CD14-positive monocyte (primary cell): ENCODE results near the gene GREM2. TPM values are rescaled to one million over a fixed set of nuclear protein-coding genes. Genes with fewer than 3 reads are reported as not detected.

Source experiments
- DNase-seq, 3 donors: peaks; one replicate each; pipeline ENCODE4 v3.0.0-alpha.2; 2011 to 2022
- H2AFZ ChIP-seq: 2 replicates; pipeline ENCODE4 v1.6.0; 2012; ENCODE audit warnings: mild to moderate bottlenecking, low read depth, low read length, inconsistent platforms; ENCODE audit not compliant: insufficient read depth, poor library complexity, severe bottlenecking
- H3K27ac ChIP-seq, 2 donors: 1 replicate in 1 of 2; 2 replicates in 1 of 2; pipeline ENCODE4 v1.5.1; 2012 to 2013; ENCODE audit warnings: low read length in 2 of 2, control low read depth in 1 of 2, inconsistent platforms in 1 of 2, low read depth in 1 of 2, mild to moderate bottlenecking in 1 of 2
- H3K27me3 ChIP-seq, 2 donors: one replicate each; pipeline versions ENCODE4 v1.6.0 to v1.6.1; 2011 to 2013; ENCODE audit warnings: low read length in 2 of 2; ENCODE audit not compliant: control insufficient read depth in 2 of 2, insufficient read depth in 2 of 2
- H3K36me3 ChIP-seq, 2 donors: replicated peaks in 1 of 2; 1 replicate in 1 of 2; 2 replicates in 1 of 2; pipeline versions ENCODE4 v1.5.1 to v1.6.1; 2012 to 2013; ENCODE audit warnings: low read length in 2 of 2, control low read depth in 1 of 2, inconsistent platforms in 1 of 2, mild to moderate bottlenecking in 1 of 2; ENCODE audit not compliant: insufficient read depth in 2 of 2, control insufficient read depth in 1 of 2
- H3K4me1 ChIP-seq, 2 donors: 1 replicate in 1 of 2; 2 replicates in 1 of 2; pipeline versions ENCODE4 v1.5.1 to v1.6.1; 2012 to 2013; ENCODE audit warnings: low read length in 2 of 2, control low read depth in 1 of 2, inconsistent platforms in 1 of 2, mild to moderate bottlenecking in 1 of 2, moderate library complexity in 1 of 2; ENCODE audit not compliant: insufficient read depth in 2 of 2, control insufficient read depth in 1 of 2
- H3K4me2 ChIP-seq: replicated peaks from 2 replicates; pipeline ENCODE3; 2012; ENCODE audit warnings: low read length, moderate library complexity, mild to moderate bottlenecking; ENCODE audit not compliant: poor library complexity, severe bottlenecking; ENCODE audit errors: extremely low read depth
- H3K4me3 ChIP-seq, 3 experiments: fragments of 200-600 bp in 1 of 3; sonication (generic) in 1 of 3; replicated peaks in 1 of 3; 1 replicate in 2 of 3; 2 replicates in 1 of 3; pipeline ENCODE4 v1.5.1; 2011 to 2013; ENCODE audit warnings: low read length in 3 of 3, mild to moderate bottlenecking in 3 of 3, control low read depth in 2 of 3, low read depth in 2 of 3, inconsistent platforms in 1 of 3, moderate library complexity in 1 of 3
- H3K79me2 ChIP-seq: 2 replicates; pipeline ENCODE4 v1.6.0; 2012; ENCODE audit warnings: mild to moderate bottlenecking, control low read depth, inconsistent platforms, low read length, moderate library complexity; ENCODE audit not compliant: insufficient read depth
- H3K9ac ChIP-seq: 2 replicates; pipeline ENCODE4 v1.6.0; 2017; ENCODE audit warnings: low read length, mild to moderate bottlenecking; ENCODE audit not compliant: insufficient read depth, poor library complexity, severe bottlenecking
- H3K9me3 ChIP-seq, 2 donors: replicated peaks in 1 of 2; 1 replicate in 1 of 2; 2 replicates in 1 of 2; pipeline versions ENCODE4 v1.5.1 to v1.6.1; 2012 to 2013; ENCODE audit warnings: low read length in 2 of 2, control low read depth in 1 of 2; ENCODE audit not compliant: control insufficient read depth in 1 of 2, insufficient read depth in 1 of 2
- H4K20me1 ChIP-seq: 2 replicates; pipeline ENCODE4 v1.6.0; 2012; ENCODE audit warnings: mild to moderate bottlenecking, low read length, control low read depth, moderate library complexity; ENCODE audit not compliant: insufficient read depth
- H3K27ac Mint-ChIP-seq, 7 donors: one replicate each; pipeline ENCODE4 v1.8.0; 2020; ENCODE audit warnings: mild to moderate bottlenecking in 7 of 7, mixed read lengths in 7 of 7, moderate library complexity in 6 of 7, inconsistent platforms in 2 of 7
- H3K27me3 Mint-ChIP-seq, 3 donors: one replicate each; pipeline ENCODE4 v1.8.0; 2021 to 2022; ENCODE audit warnings: low read depth in 3 of 3, mild to moderate bottlenecking in 3 of 3, mixed read lengths in 3 of 3, moderate library complexity in 3 of 3, inconsistent platforms in 1 of 3
- H3K36me3 Mint-ChIP-seq, 2 donors: one replicate each; pipeline ENCODE4 v1.8.0; 2020; ENCODE audit warnings: mixed read lengths in 2 of 2, inconsistent platforms in 1 of 2, mild to moderate bottlenecking in 1 of 2
- H3K4me1 Mint-ChIP-seq: one replicate; pipeline ENCODE4 v1.8.0; 2020; ENCODE audit warnings: mild to moderate bottlenecking, mixed read lengths
- H3K4me3 Mint-ChIP-seq, 2 donors: one replicate each; pipeline ENCODE4 v1.8.0; 2020; ENCODE audit warnings: mild to moderate bottlenecking in 2 of 2, mixed read lengths in 2 of 2, moderate library complexity in 1 of 2
- H3K9me3 Mint-ChIP-seq, 7 donors: one replicate each; pipeline ENCODE4 v1.8.0; 2020 to 2022; ENCODE audit warnings: mixed read lengths in 7 of 7, mild to moderate bottlenecking in 6 of 7, moderate library complexity in 6 of 7, inconsistent platforms in 2 of 7
- whole genome bisulfite sequencing: methylation state at CpG from one replicate; pipeline ENCODE4 v1.1.5; 2013; ENCODE audit warnings: missing lambda C conversion rate; ENCODE audit not compliant: insufficient coverage; 5-methylcytosine and 5-hydroxymethylcytosine counted together
- intact Hi-C, 2 donors: fragments of 100-400 bp; cut with micrococcal nuclease; formaldehyde crosslinking; loops; one replicate each; pipeline versions ENCODE4 v1.15.0 to v1.15.1; 2023
- polyA plus RNA-seq, 3 donors: library from polyadenylated mRNA; depleted of rRNA in 1 of 3; unstranded in 2 of 3; stranded (reverse) in 1 of 3; fragments of 300-500 nt in 2 of 3; fragments of >200 nt in 1 of 3; fragmentation: Illumina TruSeq in 2 of 3; gene quantifications; 1 replicate in 2 of 3; 2 replicates in 1 of 3; pipeline ENCODE4 v1.2.3, GENCODE V29; 2012 to 2021
- TF ChIP-seq, protein P1 (sequence below): fragments of 200-600 bp; IDR thresholded peaks from one replicate; pipeline ENCODE4 v1.8.0; 2022; ENCODE audit warnings: antibody characterized with exemption, mild to moderate bottlenecking

Gene GREM2
- polyA plus RNA-seq, 3 donors: not detected

DNA sequence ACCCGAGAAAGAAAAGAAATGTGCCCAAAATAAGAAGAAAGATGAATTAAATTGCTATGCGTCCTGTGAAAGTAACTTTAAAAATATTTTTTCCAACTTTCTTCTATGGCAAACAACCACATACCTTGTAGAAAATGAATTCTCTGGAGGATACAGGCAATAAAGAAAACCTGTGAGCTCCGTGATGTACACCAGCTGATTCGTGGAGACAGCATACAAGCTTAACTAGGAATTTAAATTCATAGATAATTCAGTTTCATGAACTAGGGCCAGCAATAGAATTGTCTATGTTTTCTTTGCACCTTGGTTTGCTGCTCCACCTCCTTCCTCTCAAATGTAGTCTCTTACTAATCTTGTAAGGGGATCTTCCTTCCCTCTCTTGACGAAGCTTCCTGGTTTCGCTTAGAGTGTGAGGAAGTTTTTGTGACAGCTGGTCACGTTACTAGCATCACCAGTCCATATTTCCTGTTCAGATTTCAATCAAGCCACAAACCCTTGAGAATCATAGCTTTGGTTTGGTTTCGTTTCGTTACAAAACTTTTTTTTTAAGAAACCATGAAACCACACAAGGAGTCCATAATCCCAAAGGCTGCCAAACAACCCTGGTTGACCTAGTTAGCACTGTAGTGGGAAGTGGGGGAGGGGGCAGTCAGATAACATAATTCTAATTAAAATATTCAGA is 35.8 kb downstream of the GREM2 start:
- peaks cover 0 to 1% (median 0%) of the 10 kb centered on the region in 3 donors for H3K27me3 Mint-ChIP-seq
- DNase-seq: peak in 1 of 3 donors; percentile 3
- H2AFZ ChIP-seq: no peak overlapping the region
- no peak overlapping the region for H3K4me2 ChIP-seq
- no peaks in the 10 kb centered on the region for H3K27me3 ChIP-seq
- H3K4me3 Mint-ChIP-seq: no peak overlapping the region
- H3K36me3 ChIP-seq: no peaks in the 10 kb centered on the region
- no peak overlapping the region for H3K4me3 ChIP-seq
- no CpG with 5 or more reads among the region's 9 CpGs for WGBS
- H3K9me3 Mint-ChIP-seq: peaks cover 0 to 22% (median 4%) of the 10 kb centered on the region in 7 donors
- no peak overlapping the region for H3K27ac ChIP-seq
- H4K20me1 ChIP-seq: no peaks in the 10 kb centered on the region
- H3K79me2 ChIP-seq: no peaks in the 10 kb centered on the region
- H3K9me3 ChIP-seq: peaks cover 0 to 7% of the 10 kb centered on the region in 2 donors
- H3K4me1 Mint-ChIP-seq: no peaks in the 10 kb centered on the region
- no peak overlapping the region for H3K27ac Mint-ChIP-seq
- no peaks in the 10 kb centered on the region for H3K36me3 Mint-ChIP-seq
- H3K4me1 ChIP-seq: no peaks in the 10 kb centered on the region
- intact Hi-C loops: no loop called here
- no peak overlapping the region for H3K9ac ChIP-seq
- TF ChIP-seq, protein P1, sequence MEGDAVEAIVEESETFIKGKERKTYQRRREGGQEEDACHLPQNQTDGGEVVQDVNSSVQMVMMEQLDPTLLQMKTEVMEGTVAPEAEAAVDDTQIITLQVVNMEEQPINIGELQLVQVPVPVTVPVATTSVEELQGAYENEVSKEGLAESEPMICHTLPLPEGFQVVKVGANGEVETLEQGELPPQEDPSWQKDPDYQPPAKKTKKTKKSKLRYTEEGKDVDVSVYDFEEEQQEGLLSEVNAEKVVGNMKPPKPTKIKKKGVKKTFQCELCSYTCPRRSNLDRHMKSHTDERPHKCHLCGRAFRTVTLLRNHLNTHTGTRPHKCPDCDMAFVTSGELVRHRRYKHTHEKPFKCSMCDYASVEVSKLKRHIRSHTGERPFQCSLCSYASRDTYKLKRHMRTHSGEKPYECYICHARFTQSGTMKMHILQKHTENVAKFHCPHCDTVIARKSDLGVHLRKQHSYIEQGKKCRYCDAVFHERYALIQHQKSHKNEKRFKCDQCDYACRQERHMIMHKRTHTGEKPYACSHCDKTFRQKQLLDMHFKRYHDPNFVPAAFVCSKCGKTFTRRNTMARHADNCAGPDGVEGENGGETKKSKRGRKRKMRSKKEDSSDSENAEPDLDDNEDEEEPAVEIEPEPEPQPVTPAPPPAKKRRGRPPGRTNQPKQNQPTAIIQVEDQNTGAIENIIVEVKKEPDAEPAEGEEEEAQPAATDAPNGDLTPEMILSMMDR: no peak

DNA sequence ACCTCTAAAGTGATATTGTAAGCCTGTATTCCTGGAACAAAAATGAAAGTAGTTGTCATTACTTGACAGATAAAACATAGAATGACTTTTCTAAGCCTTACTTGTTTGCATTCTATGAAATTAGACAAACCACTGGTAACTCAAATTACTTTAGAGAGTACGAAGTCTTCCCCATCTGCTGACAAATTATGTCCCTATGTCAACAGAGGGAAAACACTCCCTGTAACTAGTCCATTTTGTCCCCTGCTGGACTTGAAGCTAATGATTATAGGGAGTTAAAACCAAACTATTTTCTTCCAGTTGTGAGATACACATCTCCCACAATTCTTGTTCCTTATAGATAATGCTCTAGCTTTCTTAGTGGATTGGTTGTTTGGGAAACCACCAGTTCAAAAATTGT is 39.6 kb downstream of the GREM2 start:
- Histone ChIP-seq H3K9ac (no peak overlapping the region), H3K27ac (no peak overlapping the region), H3K4me3 (no peak overlapping the region), H4K20me1 (no peaks in the 10 kb centered on the region), H3K27me3 (no peaks in the 10 kb centered on the region), H3K9me3 (peaks cover 0 to 7% of the 10 kb centered on the region in 2 donors), H3K4me2 (no peak overlapping the region), H3K36me3 (no peaks in the 10 kb centered on the region), H2AFZ (no peak overlapping the region), H3K79me2 (no peaks in the 10 kb centered on the region), H3K4me1 (no peaks in the 10 kb centered on the region)
- no peaks in the 10 kb centered on the region for H3K4me1 Mint-ChIP-seq
- peaks cover 0 to 2% (median 1%) of the 10 kb centered on the region in 3 donors for H3K27me3 Mint-ChIP-seq
- no peak overlapping the region for H3K4me3 Mint-ChIP-seq
- WGBS: no CpG with 5 or more reads among the region's 1 CpG
- H3K36me3 Mint-ChIP-seq: no peaks in the 10 kb centered on the region
- H3K27ac Mint-ChIP-seq: no peak overlapping the region
- peaks cover 0 to 15% (median 4%) of the 10 kb centered on the region in 7 donors for H3K9me3 Mint-ChIP-seq
- TF ChIP-seq, protein P1: no peak
- intact Hi-C loops: no loop called here
- DNase-seq: no peak
